ENCODE data around the gene TMEM74B.
A peak's percentile ranks its signal among the peaks of the same experiment; 100 is the strongest.

Gene TMEM74B

GRCh38 chr20:1215386-1216170 lies 30.8 kb upstream of the TMEM74B start:
- TF ChIP-seq, protein P1, sequence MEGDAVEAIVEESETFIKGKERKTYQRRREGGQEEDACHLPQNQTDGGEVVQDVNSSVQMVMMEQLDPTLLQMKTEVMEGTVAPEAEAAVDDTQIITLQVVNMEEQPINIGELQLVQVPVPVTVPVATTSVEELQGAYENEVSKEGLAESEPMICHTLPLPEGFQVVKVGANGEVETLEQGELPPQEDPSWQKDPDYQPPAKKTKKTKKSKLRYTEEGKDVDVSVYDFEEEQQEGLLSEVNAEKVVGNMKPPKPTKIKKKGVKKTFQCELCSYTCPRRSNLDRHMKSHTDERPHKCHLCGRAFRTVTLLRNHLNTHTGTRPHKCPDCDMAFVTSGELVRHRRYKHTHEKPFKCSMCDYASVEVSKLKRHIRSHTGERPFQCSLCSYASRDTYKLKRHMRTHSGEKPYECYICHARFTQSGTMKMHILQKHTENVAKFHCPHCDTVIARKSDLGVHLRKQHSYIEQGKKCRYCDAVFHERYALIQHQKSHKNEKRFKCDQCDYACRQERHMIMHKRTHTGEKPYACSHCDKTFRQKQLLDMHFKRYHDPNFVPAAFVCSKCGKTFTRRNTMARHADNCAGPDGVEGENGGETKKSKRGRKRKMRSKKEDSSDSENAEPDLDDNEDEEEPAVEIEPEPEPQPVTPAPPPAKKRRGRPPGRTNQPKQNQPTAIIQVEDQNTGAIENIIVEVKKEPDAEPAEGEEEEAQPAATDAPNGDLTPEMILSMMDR (IDR thresholded peaks at IDR 0.05; ENCODE audit: insufficient read depth, low read depth, low read length, missing control alignments), result no peak
- no peak overlapping the region for H3K4me3 ChIP-seq (ENCODE audit: low read length)
- no peak for DNase-seq (ENCODE audit: low read depth)

DNA sequence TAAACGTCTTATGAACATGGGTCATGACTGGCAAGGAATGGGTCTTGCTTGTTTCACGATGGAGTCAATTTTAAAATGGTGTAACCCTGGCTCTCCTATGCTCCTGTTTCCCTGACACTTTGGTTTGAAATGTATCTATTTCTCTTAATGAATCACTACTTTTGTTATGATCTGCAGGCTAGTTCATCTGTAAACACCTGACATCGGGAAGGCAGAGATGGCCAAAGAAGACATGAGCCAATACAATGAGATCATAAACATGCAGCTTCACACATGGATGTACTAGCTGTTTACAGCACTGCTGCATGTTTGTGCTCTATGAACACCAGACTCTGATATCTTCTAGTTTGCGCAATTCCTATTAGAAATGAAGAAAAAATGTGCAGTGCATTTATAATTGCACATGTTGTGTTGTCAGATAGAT lies 30.1 kb upstream of the TMEM74B start:
- TF ChIP-seq, protein P1 (IDR thresholded peaks at IDR 0.05; ENCODE audit: insufficient read depth, low read depth, low read length, missing control alignments), result no peak
- H3K4me3 ChIP-seq (ENCODE audit: low read length), result no peak overlapping the region
- peak; percentile 9 for DNase-seq (ENCODE audit: low read depth)

GRCh38 chr20:1212607-1213396 lies 28.0 kb upstream of the TMEM74B start:
- TF ChIP-seq, protein P1 (IDR thresholded peaks at IDR 0.05; ENCODE audit: insufficient read depth, low read depth, low read length, missing control alignments), result peak; percentile 87
- no peak overlapping the region for H3K4me3 ChIP-seq (ENCODE audit: low read length)
- DNase-seq (ENCODE audit: low read depth), result peak; percentile 82

- TF ChIP-seq, protein P1 (IDR thresholded peaks at IDR 0.05; ENCODE audit: insufficient read depth, low read depth, low read length, missing control alignments), result no peak
- no peak for DNase-seq (ENCODE audit: low read depth)
- H3K4me3 ChIP-seq (ENCODE audit: low read length), result no peak overlapping the region
These were observed 27.2 kb upstream of the TMEM74B start for GRCh38 chr20:1212023-1212422.

- peak; percentile 43 for DNase-seq (ENCODE audit: low read depth)
- H3K4me3 ChIP-seq (ENCODE audit: low read length), result no peak overlapping the region
These were observed 25.7 kb upstream of the TMEM74B start for GRCh38 chr20:1210501-1210900.

DNA sequence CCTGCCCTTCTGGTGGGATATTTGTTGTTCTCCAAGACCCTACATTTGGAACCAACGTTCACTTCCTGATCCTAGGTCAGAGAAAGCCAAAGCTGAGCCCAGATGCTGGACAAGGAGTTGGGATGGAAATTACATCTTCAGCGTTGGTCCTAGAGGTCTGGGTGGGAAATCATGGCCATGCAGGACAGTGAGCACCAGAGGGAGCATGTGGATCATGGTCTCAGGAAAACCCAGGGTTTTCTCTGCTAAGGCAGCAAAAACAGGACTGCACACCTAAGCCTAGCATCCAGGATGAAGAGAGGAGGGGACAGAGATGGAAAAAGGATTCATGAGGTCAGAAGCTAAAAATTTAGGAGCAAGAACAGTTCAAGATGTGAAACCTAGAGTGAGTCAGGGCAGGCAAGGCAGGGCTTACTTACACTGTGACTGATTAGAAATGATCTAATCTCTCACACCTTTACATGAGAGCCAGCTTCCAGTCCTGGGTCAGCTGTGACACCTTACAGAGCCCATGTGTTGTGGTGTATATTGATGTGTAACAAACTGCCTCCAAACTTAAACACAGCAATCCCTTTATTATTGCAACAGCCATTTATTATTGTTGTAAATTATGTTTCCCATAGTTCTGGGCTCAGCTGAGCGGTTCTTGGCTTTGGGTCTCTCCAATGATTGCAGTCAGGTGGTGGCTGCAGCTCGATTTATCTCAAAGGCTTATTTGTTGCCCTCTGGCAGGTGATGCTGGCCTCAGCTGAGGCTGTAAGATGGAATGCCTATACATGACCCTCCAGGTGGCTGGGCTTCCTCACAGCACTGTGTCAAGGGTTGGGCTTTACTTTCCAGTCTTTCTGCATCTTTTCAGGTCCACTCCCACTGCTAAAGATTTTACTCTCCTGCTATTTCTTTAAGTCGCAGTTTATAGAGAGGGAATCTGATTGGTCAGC lies 24.9 kb upstream of the TMEM74B start:
- no peak overlapping the region for H3K4me3 ChIP-seq (ENCODE audit: low read length)
- DNase-seq (ENCODE audit: low read depth), result peak; percentile 54
- TF ChIP-seq, protein P1 (IDR thresholded peaks at IDR 0.05; ENCODE audit: insufficient read depth, low read depth, low read length, missing control alignments), result peak; percentile 20

More at GRCh38 chr20:1210501-1210900, 25.7 kb upstream of the TMEM74B start:
- TF ChIP-seq, protein P1 (IDR thresholded peaks at IDR 0.05; ENCODE audit: insufficient read depth, low read depth, low read length, missing control alignments), result no peak

All from epithelial cell of esophagus (primary cell).